Anterior cingulate cortex (tissue), 58 donors: Measurements from ENCODE around the gene GPD1.
"Not testable (repeated sequence)": the region's sequence is repeated elsewhere in the genome, so short reads cannot be mapped to it uniquely, and the experiment has no call there.

ENCODE experiments used
- DNase-seq, 58 donors: peaks; one replicate each; lab custom pipeline; 2025; lab: John Stamatoyannopoulos, UW

The GPD1 gene

DNA sequence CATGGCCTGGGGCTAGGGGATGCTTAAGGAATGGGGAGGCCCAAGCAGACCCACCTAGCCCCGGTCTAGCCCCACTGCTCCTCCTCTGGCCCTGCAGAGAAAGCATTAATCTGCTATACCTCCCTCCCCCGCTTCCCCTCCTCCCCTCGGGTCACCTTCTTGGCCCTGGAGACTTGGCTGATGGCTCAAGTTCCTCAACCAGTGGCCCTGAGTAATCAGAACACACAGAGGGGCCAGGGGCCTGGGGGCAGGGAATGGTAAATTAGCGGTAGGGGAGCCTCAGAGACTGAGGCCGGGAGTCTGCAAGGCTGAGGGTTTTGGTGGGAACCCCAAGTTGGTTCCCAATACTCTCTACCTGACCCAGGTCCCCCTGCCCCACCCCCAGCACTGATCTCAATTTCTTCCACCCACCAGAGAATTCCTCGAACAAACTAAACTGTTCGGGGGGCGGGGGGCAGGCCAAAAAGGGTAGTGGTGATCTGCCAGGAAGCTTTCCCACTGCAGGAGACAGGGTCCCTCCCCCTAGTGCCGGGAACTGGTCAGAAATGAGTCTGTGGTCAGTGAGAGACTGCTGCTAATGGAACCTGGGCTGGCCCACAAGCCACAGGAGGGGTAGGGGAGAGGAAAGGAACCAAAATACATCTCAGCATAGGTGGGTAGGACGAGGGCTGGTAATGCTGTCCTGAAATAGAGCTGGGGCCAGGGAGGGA is 31.5 kb upstream of the GPD1 start:
- no peak for DNase-seq

DNA sequence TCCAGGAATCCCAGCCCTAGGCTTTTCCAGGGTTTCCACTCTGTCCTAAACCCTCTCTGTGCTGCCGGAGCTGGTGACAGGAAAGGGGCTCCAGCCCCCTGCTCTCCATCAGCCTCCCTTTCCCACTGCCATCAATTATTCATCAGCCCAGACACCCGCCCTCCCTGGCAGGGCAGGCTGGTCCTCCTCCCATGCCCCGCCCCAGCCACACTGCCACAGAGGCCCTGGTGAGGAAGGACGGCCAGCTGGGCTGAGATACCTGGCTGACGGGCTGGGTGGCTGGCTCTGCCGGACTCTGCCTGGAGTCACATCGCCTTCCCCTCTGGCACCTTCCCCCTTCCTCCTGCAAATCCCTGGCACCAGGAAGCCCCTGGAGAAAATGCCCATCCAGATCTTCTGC is 30.6 kb upstream of the GPD1 start:
- DNase-seq, result no peak

DNA sequence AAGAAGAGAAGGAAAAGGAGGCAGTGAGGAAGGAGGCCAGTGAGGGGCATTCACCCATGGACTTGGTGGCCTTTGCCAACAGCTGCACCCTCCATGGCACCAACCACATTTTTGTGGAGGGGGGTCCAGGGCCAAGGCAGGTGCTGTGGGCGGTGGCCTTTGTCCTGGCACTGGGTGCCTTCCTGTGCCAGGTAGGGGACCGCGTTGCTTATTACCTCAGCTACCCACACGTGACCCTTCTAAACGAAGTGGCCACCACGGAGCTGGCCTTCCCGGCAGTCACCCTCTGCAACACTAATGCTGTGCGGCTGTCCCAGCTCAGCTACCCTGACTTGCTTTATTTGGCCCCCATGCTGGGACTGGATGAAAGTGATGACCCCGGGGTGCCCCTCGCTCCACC is 30.1 kb upstream of the GPD1 start:
- DNase-seq, result no peak

DNA sequence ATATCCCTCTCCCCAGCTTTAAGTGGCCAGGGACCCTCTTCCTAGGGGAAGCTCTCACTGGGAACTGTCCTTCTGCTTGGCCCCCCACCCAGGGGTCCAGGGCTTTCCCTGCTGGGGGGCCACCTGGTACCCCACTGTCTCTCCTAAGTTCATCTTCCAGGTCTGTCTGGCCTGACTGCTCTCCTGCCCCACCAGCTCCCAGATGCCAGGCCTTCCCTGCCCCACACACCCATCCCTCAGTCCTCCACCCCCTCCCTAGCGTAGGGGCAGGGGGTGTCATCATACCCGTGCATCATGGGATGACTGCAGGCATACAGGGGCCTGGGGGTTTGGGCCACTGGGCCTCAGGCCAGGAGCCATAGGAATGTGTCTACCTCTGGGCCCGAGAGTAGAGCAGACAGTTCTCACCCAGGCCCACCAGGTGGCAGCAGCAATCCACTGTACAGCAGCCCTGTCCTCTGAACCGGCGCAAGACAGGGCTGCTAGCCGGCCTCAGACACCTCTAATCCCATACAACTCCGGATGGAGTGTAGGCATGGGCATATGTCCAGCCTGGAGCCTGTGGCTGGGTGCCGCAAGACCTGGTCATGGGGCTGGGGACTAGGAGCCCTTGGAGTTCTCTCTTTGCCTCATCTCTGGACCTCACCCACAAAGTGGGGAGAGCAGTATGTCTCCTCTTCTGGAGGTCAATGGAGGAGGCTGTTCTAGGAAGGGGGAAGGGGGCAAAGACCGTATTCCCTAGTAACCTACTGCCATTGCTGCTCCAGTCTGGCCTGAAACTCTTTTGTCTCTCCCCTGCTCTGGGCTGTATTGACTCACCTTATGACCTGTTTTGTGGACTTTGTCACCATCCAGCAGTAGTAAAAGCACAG is 28.6 kb upstream of the GPD1 start:
- DNase-seq, result peak in 57 of 58 donors; percentile 15 to 79 (median 63)

DNA sequence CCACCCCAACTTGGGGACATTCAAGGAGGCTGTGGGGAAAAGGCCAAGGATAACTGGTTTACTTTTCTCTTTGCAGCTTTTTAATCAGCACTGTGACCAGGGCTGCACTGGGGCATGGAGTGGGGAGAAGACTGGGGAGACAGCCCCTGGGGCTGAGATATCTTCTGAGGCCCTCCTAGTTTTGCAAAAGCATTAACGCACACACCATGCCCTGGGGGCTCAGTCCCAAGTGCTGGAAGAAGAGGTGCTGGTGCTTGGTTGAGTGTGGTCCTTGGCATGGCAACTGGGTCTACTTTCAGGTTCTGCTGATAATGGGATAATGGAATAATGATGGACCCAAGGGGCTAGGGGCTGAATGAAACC is 28.0 kb upstream of the GPD1 start:
- no peak for DNase-seq

DNA sequence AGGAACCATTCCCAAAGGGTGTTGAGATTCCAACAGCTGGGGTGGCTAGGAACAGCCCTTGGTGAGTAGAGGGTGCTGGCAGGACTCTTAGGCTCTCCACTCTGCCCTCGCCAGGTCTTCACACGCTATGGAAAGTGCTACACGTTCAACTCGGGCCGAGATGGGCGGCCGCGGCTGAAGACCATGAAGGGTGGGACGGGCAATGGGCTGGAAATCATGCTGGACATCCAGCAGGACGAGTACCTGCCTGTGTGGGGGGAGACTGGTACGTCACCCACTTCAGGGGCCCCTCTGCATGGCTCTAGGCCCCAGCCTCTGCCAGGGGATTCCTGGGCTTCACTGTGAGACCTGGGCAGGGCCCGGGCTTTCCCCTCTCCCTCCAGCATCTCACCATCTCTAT is 26.7 kb upstream of the GPD1 start:
- DNase-seq, result no peak

DNA sequence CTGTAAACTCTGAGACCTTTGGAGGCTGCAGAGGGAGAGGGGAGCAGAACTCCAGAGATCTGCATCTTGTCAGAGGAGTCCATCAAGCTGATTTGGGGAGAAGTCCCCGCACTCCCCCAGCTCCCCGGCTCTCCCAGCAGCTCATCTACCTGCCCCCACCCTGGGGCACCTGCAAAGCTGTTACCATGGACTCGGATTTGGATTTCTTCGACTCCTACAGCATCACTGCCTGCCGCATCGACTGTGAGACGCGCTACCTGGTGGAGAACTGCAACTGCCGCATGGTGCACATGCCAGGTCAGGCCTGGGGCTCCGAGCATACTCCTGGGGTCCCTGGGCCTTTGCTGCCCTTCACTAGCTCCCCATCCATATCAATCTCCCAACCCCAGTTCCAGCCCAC is 25.5 kb upstream of the GPD1 start:
- no peak for DNase-seq

DNA sequence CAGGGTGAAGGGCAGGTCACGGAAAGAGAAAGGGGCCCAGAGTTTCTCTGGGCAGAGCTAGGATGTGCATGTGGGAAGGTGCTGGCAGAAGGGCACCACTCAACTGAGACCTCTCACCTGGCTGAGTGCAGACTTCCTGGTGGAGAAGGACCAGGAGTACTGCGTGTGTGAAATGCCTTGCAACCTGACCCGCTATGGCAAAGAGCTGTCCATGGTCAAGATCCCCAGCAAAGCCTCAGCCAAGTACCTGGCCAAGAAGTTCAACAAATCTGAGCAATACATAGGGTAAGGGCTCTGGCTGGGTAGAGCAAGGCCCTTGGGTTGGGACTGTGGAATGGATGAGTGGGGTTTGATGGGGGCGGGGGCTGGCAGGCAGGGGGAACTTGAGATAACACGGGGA is 24.0 kb upstream of the GPD1 start:
- no peak for DNase-seq

DNA sequence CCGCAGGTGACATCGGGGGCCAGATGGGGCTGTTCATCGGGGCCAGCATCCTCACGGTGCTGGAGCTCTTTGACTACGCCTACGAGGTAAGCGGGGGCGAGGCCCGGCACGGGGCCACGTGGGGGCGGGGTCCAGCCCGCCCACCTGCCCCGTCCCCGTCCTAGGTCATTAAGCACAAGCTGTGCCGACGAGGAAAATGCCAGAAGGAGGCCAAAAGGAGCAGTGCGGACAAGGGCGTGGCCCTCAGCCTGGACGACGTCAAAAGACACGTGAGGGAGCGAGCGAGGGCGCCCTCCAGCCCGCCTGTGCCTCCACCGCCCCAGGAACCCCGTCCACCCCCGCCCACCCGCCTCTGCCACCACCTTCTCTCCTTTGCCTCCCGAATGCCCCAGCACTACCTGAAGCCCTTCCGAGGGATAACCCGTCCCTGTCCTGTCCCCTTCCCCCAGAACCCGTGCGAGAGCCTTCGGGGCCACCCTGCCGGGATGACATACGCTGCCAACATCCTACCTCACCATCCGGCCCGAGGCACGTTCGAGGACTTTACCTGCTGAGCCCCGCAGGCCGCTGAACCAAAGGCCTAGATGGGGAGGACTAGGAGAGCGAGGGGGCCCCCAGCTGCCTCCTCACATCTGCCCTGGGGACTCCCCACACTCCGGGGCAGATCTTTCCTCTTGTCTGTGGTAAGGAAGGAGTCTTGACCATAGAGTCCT is 22.6 kb upstream of the GPD1 start:
- no peak for DNase-seq

DNA sequence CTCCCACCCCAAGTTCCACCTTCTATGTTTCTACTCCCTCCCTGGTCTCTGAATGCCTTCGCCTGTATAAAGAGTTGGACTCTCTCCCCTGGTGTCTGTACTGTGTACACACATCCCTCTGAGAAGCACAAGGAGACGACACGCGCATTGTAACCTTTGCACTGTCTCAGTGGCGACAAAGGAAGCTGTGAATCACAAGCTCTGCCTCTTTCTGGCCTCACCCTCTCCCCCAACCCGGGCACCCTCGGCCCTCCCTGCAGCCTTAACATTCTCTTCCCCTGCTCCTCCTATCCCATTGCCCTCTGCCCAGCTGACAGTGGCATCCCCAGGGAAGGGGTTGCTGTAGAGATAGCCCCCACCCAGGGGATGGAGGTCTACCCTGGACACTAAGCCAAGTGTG is 21.2 kb upstream of the GPD1 start:
- DNase-seq, result no peak

DNA sequence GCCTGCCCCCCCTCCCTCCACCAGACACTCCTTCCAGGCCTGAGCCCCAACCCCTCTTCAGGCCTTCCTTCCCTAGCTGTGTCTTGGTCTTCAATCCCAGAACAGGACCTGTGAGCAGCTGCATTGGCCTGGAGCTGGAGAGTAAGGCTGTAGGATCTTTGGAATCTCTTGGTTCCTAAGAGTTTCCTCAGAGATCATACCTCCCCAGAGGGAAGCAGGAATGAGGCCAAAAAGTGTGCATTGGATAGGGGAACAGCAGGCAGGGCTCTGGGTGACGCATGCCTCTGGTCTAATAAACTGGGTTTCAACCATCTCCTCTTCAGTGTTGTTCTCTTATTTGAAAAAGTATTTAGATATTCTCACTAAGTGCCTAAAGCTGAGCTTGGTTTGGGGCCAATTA is 20.5 kb upstream of the GPD1 start:
- DNase-seq, result no peak

DNA sequence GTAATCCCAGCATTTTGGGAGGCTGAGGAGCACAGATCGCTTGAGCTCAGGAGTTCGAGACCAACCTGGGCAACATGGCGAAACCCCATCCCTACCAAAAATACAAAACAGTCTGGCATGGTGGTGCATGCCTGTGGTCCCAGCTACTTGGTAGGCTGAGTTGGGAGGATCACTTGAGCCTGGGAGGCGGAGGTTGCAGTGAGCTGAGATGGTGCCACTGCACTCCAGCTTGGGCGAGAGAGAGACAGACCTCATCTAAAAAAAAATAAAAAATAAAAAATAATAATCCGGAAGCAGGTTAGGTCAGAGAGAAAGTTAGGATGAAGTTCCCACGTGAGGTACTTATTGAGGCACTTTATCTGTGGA is 19.4 kb upstream of the GPD1 start:
- not testable (repeated sequence) for DNase-seq

DNA sequence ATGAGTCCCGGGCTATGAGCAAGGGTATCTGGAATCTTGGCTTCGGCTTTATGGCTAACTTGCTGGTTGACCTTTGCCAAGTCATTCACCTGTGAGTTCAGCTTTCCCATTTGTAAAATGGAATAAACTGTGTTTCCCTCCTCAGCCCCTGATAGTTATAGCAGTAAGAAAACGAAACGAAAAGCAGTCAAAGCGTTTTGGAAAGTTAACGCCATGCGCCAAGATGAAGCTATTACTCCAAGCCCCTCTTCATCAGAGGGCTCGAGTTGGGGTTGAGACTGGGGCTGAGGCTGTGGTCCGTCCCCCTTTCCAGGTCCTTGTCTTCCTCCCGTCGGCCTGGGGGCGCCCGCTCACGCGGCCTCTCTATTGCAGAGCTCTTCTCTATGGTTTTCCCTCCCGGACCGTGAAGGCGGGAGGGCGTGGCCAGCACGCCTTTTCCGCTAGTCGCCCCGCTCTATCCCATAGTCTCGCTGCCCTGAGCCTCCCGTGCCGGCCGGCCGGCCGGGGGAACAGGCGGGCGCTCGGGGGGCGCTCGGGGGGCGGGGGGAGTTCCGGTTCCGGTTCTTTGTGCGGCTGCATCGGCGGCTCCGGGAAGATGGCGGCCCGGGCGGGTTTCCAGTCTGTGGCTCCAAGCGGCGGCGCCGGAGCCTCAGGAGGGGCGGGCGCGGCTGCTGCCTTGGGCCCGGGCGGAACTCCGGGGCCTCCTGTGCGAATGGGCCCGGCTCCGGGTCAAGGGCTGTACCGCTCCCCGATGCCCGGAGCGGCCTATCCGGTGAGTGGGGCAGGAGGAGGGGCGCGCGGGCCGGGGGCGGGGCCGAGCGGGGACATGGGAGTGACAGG is 18.8 kb upstream of the GPD1 start, which contains the start of gene SMARCD1:
TSS of gene SMARCD1 (plus strand) at position 568 of the 840 bp plus-strand sequence. CDS start at position 596, 28 bp downstream.
- DNase-seq, result peak; percentile 59 to 96 (median 90)

DNA sequence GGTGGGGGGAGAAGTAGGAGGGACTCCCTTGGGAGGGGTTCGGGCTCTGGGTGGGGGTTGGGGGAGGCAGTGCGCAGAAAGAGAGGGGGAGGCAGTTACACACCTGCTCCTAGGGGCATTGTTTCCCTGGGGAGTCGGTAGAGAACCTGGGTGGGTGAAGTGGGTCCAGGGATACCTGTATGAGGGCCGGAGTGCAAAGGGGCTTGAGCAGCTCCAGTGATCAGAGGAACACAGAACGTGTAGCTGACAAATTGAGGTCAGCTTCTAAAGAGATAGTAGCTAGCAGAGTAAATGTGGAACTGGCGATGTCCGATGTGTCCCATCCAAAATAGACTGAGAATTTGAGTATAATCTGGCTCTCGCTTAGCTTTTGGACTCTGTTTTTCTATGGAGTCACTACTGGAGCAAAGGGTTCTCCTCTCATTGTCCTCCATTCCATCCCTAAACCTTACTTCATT is 18.2 kb upstream of the GPD1 start:
- peak in 1 of 58 donors; percentile 50 for DNase-seq

DNA sequence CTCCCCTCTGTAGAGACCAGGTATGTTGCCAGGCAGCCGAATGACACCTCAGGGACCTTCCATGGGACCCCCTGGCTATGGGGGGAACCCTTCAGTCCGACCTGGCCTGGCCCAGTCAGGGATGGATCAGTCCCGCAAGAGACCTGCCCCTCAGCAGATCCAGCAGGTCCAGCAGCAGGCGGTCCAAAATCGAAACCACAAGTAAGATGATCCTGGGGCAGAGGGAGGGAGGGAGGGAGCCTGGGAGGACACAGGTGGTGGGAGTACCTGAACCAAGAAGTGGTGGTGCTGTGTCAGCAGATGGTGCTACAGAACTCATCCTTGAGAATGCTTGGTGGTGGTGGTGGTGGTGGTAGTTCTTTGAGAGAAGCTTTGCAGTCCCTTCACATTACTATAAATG is 17.7 kb upstream of the GPD1 start:
- DNase-seq, result no peak

DNA sequence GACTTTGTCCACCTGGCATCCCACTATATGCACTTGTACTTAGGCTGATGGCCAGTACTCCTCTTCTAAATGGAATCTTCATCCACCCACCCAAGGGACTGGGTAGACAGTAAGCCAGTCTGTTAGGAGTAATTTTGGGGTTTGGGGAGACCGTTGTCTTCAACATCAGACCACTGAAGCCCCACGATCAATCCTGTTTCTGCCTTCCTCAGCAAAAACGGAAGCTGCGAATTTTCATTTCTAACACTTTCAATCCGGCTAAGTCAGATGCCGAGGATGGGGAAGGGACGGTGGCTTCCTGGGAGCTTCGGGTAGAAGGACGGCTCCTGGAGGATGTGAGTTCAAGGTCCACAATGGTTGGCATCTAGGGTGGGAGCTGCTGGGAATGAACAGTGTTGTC is 16.7 kb upstream of the GPD1 start:
- DNase-seq, result no peak

DNA sequence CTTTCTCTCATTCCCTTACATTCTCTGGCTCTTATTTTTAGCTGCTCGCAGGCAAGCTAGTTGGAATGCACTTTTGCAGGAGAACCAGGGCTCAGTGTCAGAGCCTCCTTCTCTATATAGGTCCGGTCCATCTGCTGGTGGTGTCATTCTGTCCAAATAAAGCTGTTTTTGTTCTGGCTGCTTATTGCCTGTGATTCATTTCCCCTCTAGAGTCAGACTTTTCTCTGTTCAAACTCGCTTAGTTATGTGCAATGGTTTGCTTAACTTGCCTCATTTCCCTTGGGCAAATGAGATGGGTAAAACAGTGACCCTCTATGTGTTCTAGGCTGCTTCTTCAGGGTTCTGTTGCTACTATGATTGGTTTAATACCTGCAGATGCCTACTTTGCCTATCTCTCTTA is 15.8 kb upstream of the GPD1 start:
- no peak for DNase-seq

DNA sequence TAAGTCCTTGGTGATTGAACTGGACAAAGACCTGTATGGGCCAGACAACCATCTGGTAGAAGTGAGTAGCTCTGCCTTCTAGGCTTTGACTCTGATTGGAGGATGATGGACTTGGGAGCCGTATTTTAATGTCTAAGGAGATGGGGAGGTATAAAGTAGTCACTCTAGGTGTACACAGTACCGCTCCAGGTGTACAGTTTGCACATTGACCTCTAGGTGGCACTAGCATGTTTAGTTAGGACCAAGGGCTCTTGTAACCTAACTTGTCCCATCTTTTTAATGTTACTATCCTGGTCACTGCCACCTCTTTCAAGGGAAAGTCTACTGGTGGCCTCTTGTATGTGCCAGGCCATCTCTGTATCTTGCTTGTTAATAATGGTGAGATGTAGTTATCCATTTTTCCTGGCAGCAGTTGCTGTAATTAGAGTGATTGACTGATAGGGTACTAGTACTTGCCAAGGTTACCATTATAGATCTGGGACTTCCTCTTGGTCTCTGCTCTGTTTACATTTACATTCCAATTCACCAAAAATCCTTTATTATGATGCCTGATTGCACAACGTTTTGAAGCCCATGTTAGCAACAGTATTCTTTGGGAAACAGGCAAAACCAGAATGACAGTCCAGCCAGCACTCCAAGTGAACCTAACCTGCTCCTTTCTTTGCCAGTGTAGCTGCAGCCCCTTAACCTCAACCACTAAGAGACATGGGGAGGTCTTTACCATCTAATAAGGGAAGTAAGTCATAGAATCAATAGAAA is 15.1 kb upstream of the GPD1 start:
- DNase-seq, result peak in 19 of 58 donors; percentile 9 to 62 (median 22)

DNA sequence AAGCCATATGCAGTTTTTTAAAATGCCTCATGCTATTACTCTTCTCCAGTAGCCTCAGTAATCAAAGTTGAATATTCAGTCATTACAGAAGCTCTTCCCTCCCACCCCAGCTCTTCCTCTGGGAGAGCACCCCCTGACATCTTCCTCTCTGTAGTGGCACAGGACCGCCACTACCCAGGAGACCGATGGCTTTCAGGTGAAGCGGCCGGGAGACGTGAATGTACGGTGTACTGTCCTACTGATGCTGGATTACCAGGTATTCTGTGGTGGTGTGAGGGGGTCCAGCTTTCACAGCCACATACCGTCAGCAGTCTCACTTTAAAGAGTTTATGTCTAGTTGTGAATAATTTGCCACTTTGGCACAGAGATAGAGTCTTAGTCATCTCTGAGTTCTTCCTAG is 14.1 kb upstream of the GPD1 start:
- no peak for DNase-seq

DNA sequence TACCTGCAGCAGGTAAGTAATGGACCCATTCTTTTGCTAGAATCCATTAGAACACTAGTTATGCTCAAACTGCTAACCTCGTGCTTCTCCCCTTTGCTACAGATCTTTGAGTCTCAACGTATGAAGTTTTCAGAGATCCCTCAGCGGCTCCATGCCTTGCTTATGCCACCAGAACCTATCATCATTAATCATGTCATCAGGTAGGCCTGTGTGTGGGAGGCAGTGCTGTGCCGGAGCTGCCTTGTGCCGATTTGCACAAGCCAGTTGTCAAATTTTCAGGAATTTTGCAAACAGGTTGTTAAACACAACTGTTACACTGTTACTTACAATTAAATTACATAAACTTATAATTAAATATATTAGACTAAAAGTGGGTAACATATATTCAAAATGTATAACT is 13.4 kb upstream of the GPD1 start:
- DNase-seq, result no peak
